K562 (cell line): ENCODE measurements around the gene FAM227B. TPM values are rescaled to one million over a fixed set of nuclear protein-coding genes. Genes with fewer than 3 reads are reported as not detected.

Experiments used
- ATAC-seq: fragments of 200-7000 bp; cut with Tn5 transposase; 3 replicates; pipeline ENCODE4 v1.9.1; 2020; ENCODE audit warnings: moderate library complexity
- BruUV-seq: library from RNA; stranded (reverse); fragments of 400-500 nt; replicated peaks from 2 replicates; lab custom pipeline; 2021; lab: Mats Ljungman, UMichigan
- CTCF ChIA-PET: fragments of 300-600 bp; formaldehyde crosslinking; extraction: SDS; loops from one replicate; lab custom pipeline; 2021; ENCODE audit warnings: low intra/inter-chr PET ratio; lab: Yijun Ruan, JAX
- POLR2A ChIA-PET: fragments of 300-600, 350-650 bp; sonication (Branson Sonifier 250); formaldehyde crosslinking; extraction: SDS; loops from one replicate; lab custom pipeline; 2021; ENCODE audit warnings: antibody characterized with exemption, inconsistent platforms; lab: Yijun Ruan, JAX
- DNase-seq, 4 experiments: peaks; one replicate each; pipeline versions ENCODE4 v3.0.0 to v3.0.0-alpha.2; 2011 to 2018; ENCODE audit warnings: low spot score in 3 of 4, mixed read lengths in 3 of 4; ENCODE audit errors: extremely low read depth in 1 of 4
- FAIRE-seq: peaks from 2 replicates; lab custom pipeline; 2011; peaks lifted over from hg19 to GRCh38; lab: Jason Lieb, UNC
- H2AFZ ChIP-seq: 2 replicates; pipeline ENCODE4 v1.6.0; 2011; ENCODE audit warnings: low read depth, low read length, control low read depth, inconsistent platforms
- H3K27ac ChIP-seq: fragments of 200-600 bp; 3 replicates; pipeline ENCODE4 v1.8.0; 2011; ENCODE audit warnings: low read depth, mild to moderate bottlenecking, control low read depth, inconsistent platforms, low read length, moderate library complexity, mixed read lengths; ENCODE audit errors: extremely low read depth
- H3K27me3 ChIP-seq, 2 experiments: fragments of 300-600 bp in 1 of 2; 2 replicates in 1 of 2; 3 replicates in 1 of 2; pipeline versions ENCODE4 v1.6.0 to v1.8.0; 2011; ENCODE audit warnings: inconsistent platforms in 2 of 2, low read length in 2 of 2, mild to moderate bottlenecking in 1 of 2, mixed read lengths in 1 of 2, moderate library complexity in 1 of 2; ENCODE audit not compliant: control insufficient read depth in 2 of 2, insufficient read depth in 2 of 2
- H3K36me3 ChIP-seq: fragments of 300-600 bp; 3 replicates; pipeline ENCODE4 v1.8.0; 2011; ENCODE audit warnings: mild to moderate bottlenecking, low read length, inconsistent platforms; ENCODE audit not compliant: control insufficient read depth, insufficient read depth
- H3K4me1 ChIP-seq, 2 experiments: fragments of 200-600 bp in 1 of 2; replicated peaks in 1 of 2; 2 replicates in 1 of 2; 3 replicates in 1 of 2; pipeline versions ENCODE4 v1.5.1 to v1.8.0; 2011; ENCODE audit warnings: inconsistent platforms in 2 of 2, low read length in 2 of 2, mild to moderate bottlenecking in 1 of 2, mixed read lengths in 1 of 2, moderate library complexity in 1 of 2; ENCODE audit not compliant: control insufficient read depth in 2 of 2, insufficient read depth in 2 of 2
- H3K4me2 ChIP-seq: 2 replicates; pipeline ENCODE4 v1.6.1; 2011; ENCODE audit warnings: low read length, control low read depth, inconsistent platforms, mixed read lengths; ENCODE audit not compliant: insufficient read depth
- H3K4me3 ChIP-seq: fragments of 200-600 bp; sonication (generic), shearing (Covaris generic); 2 replicates; pipeline ENCODE4 v1.5.1; 2016; ENCODE audit warnings: control low read depth, inconsistent platforms
- H3K79me2 ChIP-seq: fragments of 200-600 bp; 3 replicates; pipeline ENCODE4 v1.8.0; 2011; ENCODE audit warnings: low read length, inconsistent platforms; ENCODE audit not compliant: control insufficient read depth, insufficient read depth
- H3K9ac ChIP-seq, 2 experiments: 2 replicates each; pipeline versions ENCODE4 v1.6.0 to v1.6.1; 2011; ENCODE audit warnings: low read depth in 2 of 2, low read length in 2 of 2, control low read depth in 1 of 2, inconsistent platforms in 1 of 2, mild to moderate bottlenecking in 1 of 2, mixed read lengths in 1 of 2; ENCODE audit not compliant: insufficient read depth in 1 of 2
- H3K9me1 ChIP-seq: one replicate; pipeline ENCODE4 v1.6.0; 2011; ENCODE audit warnings: inconsistent platforms, mild to moderate bottlenecking, low read length, moderate library complexity; ENCODE audit not compliant: control insufficient read depth, insufficient read depth
- H3K9me3 ChIP-seq: replicated peaks from 2 replicates; pipeline ENCODE4 v1.5.1; 2011; ENCODE audit warnings: low read depth, low read length, inconsistent platforms; ENCODE audit not compliant: control insufficient read depth, insufficient read depth
- H4K20me1 ChIP-seq: replicated peaks from 2 replicates; pipeline ENCODE4 v1.6.1; 2011; ENCODE audit warnings: low read length, inconsistent platforms, mixed read lengths; ENCODE audit not compliant: control insufficient read depth, insufficient read depth
- CREB1 ChIP-seq, 2 experiments: sonication (generic) in 1 of 2; formaldehyde crosslinking in 1 of 2; IDR thresholded peaks; 2 replicates each; pipeline versions ENCODE4 v1.6.1 to v1.8.0; 2012 to 2022; ENCODE audit warnings: inconsistent platforms in 1 of 2, mild to moderate bottlenecking in 1 of 2, missing genetic modification reagents in 1 of 2, moderate library complexity in 1 of 2
- HCFC1 ChIP-seq: IDR thresholded peaks from 2 replicates; pipeline ENCODE4 v1.6.1; 2012; ENCODE audit warnings: low read depth, low read length, improper control_type of control experiment
- JUNB ChIP-seq: fragments of 450-650 bp; formaldehyde crosslinking; conservative IDR thresholded peaks from 2 replicates; pipeline ENCODE4 v1.4.0; 2020; ENCODE audit warnings: mild to moderate bottlenecking
- LEF1 ChIP-seq: fragments of 450-650 bp; IDR thresholded peaks from 2 replicates; pipeline ENCODE4 v1.6.1; 2016; ENCODE audit warnings: mild to moderate bottlenecking
- MBD2 ChIP-seq: sonication (generic); IDR thresholded peaks from 2 replicates; pipeline ENCODE4 v1.6.1; 2016; ENCODE audit warnings: low read depth, borderline replicate concordance
- MCM7 ChIP-seq, 2 experiments: fragments of 450-650 bp; IDR thresholded peaks; 2 replicates each; pipeline ENCODE4 v1.6.1; 2016 to 2018
- MLLT1 ChIP-seq, 2 experiments: fragments of 450-650 bp; IDR thresholded peaks; 2 replicates each; pipeline ENCODE4 v1.6.1; 2016
- NFE2 ChIP-seq: IDR thresholded peaks from 2 replicates; pipeline ENCODE4 v1.6.1; 2014; ENCODE audit warnings: antibody characterized with exemption, low read depth
- RAD51 ChIP-seq: fragments of 450-650 bp; IDR thresholded peaks from 2 replicates; pipeline ENCODE4 v1.7.1; 2016; ENCODE audit warnings: low read depth, mild to moderate bottlenecking, borderline replicate concordance
- RUNX1 ChIP-seq: sonication (generic); IDR thresholded peaks from 2 replicates; pipeline ENCODE4 v1.6.1; 2016; ENCODE audit warnings: antibody characterized with exemption, low read depth
- ZNF24 ChIP-seq: fragments of 450-650 bp; IDR thresholded peaks from 2 replicates; pipeline ENCODE4 v1.6.1; 2016
- ZNF263 ChIP-seq: sonication (generic); formaldehyde crosslinking; IDR thresholded peaks from 2 replicates; pipeline ENCODE4 v1.8.0; 2022; ENCODE audit warnings: mild to moderate bottlenecking, missing genetic modification reagents, borderline replicate concordance
- ZSCAN29 ChIP-seq: fragments of 450-650 bp; IDR thresholded peaks from 2 replicates; pipeline ENCODE4 v1.6.1; 2017
- in situ Hi-C: fragments of 300-500 bp; cut with MboI; formaldehyde crosslinking; loops from 4 replicates; pipeline ENCODE4 v1.15.0; 2018; ENCODE audit warnings: inconsistent platforms, mixed read lengths
- intact Hi-C: fragments of 100-400 bp; cut with micrococcal nuclease; formaldehyde crosslinking; loops from 2 replicates; pipeline ENCODE4 v1.14.2; 2022
- polyA plus RNA-seq, 8 experiments: library from polyadenylated mRNA; depleted of rRNA in 4 of 8; stranded (reverse) in 5 of 8; unstranded in 3 of 8; fragments of >200 nt; fragmentation: Nextera tagmentation in 2 of 8; fragmentation: Illumina TruSeq in 1 of 8; extraction: Ambion mirVana in 2 of 8; extraction: Trizol in 1 of 8; gene quantifications; 2 replicates each; pipeline versions ENCODE4 v1.2.1 to v1.2.3, GENCODE V29; 2011 to 2014; ENCODE audit warnings: inconsistent platforms in 1 of 8, missing spikeins in 1 of 8
- total RNA-seq, 7 experiments: library from RNA; depleted of rRNA in 6 of 7; stranded (reverse); fragments of >200 nt in 6 of 7; fragmentation: Illumina TruSeq in 2 of 7; extraction: Trizol in 2 of 7; gene quantifications; 2 replicates each; pipeline versions ENCODE4 v1.2.1 to v1.2.3, GENCODE V29; 2011 to 2021; ENCODE audit warnings: low replicate concordance in 1 of 7
- TF ChIP-seq, protein P1 (sequence below), 2 experiments: fragments of 450-650 bp; IDR thresholded peaks; 2 replicates each; pipeline ENCODE4 v1.6.1; 2018; ENCODE audit warnings: mild to moderate bottlenecking in 2 of 2, low read depth in 1 of 2; ENCODE audit not compliant: partially characterized antibody in 2 of 2
- TF ChIP-seq, protein P2 (sequence below): fragments of 150-350 bp; conservative IDR thresholded peaks from 2 replicates; pipeline ENCODE4 v1.6.1; 2014; ENCODE audit warnings: low read length

The FAM227B gene
- total and polyA plus RNA-seq, 9 of the 15 experiments (the other 6 are each of a cell fraction or from before 2014, with no cell fraction given) = 5.1 to 12.5 (median 11.2) TPM

GRCh38 chr15:49458145-49458544 lies 162.5 kb downstream of the FAM227B start (continued):
- TF ChIP-seq MCM7 (IDR thresholded peaks at IDR 0.05) = no peak

DNA sequence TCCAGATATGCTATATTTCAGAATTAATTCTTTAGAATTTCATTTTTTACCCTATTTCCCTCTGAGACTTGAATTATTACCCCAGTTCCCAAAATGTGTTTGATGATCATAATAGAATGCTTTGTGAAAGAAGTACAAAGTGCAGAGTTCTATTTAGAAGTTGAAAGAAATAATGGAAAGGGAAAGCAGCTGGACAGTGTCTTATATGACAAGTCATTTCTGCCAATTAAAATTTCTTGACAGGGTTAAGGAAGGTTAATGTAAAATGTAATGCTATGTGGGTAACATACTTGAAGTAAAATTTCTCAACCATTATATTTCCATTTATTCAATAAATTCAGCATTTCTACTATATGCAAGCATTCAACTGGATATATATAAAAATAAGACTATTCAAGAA lies 164.5 kb downstream of the FAM227B start:
- no peaks in the 10 kb centered on the region for H3K36me3 ChIP-seq
- POLR2A ChIA-PET = no interaction called here
- in situ Hi-C loops = no loop called here
- TF ChIP-seq JUNB (CRISPR knock-in tag) (no peak), ZSCAN29 (no peak), MLLT1 (IDR thresholded peaks at IDR 0.05) (no peak), RAD51 (no peak), LEF1 (no peak), ZNF24 (no peak), MBD2 (no peak), NFE2 (no peak), HCFC1 (no peak), RUNX1 (no peak), CREB1 (IDR thresholded peaks at IDR 0.05) (no peak), CREB1 (CRISPR knock-in tag; IDR thresholded peaks at IDR 0.05) (no peak), ZNF263 (CRISPR knock-in tag) (no peak)
- TF ChIP-seq, protein P1, sequence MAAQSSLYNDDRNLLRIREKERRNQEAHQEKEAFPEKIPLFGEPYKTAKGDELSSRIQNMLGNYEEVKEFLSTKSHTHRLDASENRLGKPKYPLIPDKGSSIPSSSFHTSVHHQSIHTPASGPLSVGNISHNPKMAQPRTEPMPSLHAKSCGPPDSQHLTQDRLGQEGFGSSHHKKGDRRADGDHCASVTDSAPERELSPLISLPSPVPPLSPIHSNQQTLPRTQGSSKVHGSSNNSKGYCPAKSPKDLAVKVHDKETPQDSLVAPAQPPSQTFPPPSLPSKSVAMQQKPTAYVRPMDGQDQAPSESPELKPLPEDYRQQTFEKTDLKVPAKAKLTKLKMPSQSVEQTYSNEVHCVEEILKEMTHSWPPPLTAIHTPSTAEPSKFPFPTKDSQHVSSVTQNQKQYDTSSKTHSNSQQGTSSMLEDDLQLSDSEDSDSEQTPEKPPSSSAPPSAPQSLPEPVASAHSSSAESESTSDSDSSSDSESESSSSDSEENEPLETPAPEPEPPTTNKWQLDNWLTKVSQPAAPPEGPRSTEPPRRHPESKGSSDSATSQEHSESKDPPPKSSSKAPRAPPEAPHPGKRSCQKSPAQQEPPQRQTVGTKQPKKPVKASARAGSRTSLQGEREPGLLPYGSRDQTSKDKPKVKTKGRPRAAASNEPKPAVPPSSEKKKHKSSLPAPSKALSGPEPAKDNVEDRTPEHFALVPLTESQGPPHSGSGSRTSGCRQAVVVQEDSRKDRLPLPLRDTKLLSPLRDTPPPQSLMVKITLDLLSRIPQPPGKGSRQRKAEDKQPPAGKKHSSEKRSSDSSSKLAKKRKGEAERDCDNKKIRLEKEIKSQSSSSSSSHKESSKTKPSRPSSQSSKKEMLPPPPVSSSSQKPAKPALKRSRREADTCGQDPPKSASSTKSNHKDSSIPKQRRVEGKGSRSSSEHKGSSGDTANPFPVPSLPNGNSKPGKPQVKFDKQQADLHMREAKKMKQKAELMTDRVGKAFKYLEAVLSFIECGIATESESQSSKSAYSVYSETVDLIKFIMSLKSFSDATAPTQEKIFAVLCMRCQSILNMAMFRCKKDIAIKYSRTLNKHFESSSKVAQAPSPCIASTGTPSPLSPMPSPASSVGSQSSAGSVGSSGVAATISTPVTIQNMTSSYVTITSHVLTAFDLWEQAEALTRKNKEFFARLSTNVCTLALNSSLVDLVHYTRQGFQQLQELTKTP (IDR thresholded peaks at IDR 0.05; ENCODE audit: low read depth in 1 of 2, partially characterized antibody in 2 of 2) = no peak
- TF ChIP-seq, protein P2, sequence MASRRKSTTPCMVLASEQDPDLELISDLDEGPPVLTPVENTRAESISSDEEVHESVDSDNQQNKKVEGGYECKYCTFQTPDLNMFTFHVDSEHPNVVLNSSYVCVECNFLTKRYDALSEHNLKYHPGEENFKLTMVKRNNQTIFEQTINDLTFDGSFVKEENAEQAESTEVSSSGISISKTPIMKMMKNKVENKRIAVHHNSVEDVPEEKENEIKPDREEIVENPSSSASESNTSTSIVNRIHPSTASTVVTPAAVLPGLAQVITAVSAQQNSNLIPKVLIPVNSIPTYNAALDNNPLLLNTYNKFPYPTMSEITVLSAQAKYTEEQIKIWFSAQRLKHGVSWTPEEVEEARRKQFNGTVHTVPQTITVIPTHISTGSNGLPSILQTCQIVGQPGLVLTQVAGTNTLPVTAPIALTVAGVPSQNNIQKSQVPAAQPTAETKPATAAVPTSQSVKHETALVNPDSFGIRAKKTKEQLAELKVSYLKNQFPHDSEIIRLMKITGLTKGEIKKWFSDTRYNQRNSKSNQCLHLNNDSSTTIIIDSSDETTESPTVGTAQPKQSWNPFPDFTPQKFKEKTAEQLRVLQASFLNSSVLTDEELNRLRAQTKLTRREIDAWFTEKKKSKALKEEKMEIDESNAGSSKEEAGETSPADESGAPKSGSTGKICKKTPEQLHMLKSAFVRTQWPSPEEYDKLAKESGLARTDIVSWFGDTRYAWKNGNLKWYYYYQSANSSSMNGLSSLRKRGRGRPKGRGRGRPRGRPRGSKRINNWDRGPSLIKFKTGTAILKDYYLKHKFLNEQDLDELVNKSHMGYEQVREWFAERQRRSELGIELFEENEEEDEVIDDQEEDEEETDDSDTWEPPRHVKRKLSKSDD = no peak

More for the DNA sequence above, 164.5 kb downstream of the FAM227B start:
- Histone ChIP-seq H3K4me2 (no peak overlapping the region), H3K9ac (no peak overlapping the region), H3K27ac (no peak overlapping the region), H3K9me1 (no peaks in the 10 kb centered on the region), H3K9me3 (no peaks in the 10 kb centered on the region), H3K79me2 (no peaks in the 10 kb centered on the region), H3K27me3 (no peaks in the 10 kb centered on the region; a peak in 1 of 5 replicates), H3K4me3 (no peak overlapping the region), H4K20me1 (no peaks in the 10 kb centered on the region), H2AFZ (no peak overlapping the region), H3K4me1 (no peaks in the 10 kb centered on the region)
- CTCF ChIA-PET = no interaction called here
- intact Hi-C loops = no loop called here
- BruUV-seq = no TSS peak
- ATAC-seq (no peak), DNase-seq (no peak), FAIRE-seq (no peak)
